ENCODE data around the gene WDR88. TPM values are rescaled to one million over a fixed set of nuclear protein-coding genes. Genes with fewer than 3 reads are reported as not detected.

The WDR88 gene
- total RNA-seq, 1 donor from 2014 or later: not detected

DNA sequence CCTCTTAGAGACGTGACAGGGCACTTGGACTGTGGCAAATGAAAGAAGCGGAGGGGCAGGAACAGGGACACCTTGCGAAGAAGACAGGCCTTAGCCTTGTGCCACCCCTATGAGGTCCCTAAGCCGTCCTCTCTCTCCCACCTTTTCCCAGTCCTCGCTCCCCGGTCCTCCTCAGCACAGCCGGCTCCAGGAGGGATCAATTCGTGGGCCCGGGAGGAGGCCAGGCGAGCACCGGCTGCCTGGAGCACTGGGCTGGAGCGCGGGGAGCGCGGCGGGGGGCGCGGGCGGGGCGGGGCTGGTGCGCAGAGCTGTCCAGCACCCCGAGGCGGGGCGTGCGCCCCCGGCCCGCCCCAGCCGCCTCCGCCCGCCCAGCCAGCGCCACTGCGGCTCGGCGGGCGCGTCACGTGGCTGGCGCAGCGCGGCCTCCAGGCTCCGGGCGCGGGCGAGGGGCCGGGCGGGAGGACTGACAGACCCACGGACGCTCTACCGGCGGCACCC is 62.0 kb downstream of the WDR88 start, which contains the start of gene LRP3:
LRP3 (plus strand) TSS at position 466 of the 498 bp plus-strand sequence. CDS start 456 bp downstream, outside the sequence.
- FAIRE-seq: no peak
- Mint-ChIP-seq H3K27ac (ENCODE audit: unreplicated experiment) (peak within 1 kb of the TSS; percentile 58), H3K36me3 (ENCODE audit: low read depth, unreplicated experiment) (peaks cover 3% of the 10 kb centered on the region), H3K9me3 (ENCODE audit: unreplicated experiment) (peaks cover 4% of the 10 kb centered on the region), H3K4me1 (ENCODE audit: low read depth, unreplicated experiment) (peaks cover 1% of the 10 kb centered on the region), H3K27me3 (ENCODE audit: low read depth, unreplicated experiment) (peaks cover 47% of the 10 kb centered on the region), H3K4me3 (ENCODE audit: unreplicated experiment) (peak within 1 kb of the TSS; percentile 84)
- DNase-seq (ENCODE audit: low read depth): no peak
- Histone ChIP-seq H3K27me3 (ENCODE audit: insufficient read depth, low read length) (peaks cover 4% of the 10 kb centered on the region), H3K9ac (ENCODE audit: low read length) (peak within 1 kb of the TSS; percentile 55), H2AFZ (ENCODE audit: low read depth, low read length) (peak within 1 kb of the TSS; percentile 56), H4K20me1 (ENCODE audit: insufficient read depth, low read length) (peaks cover 15% of the 10 kb centered on the region), H3K4me3 (ENCODE audit: insufficient read depth, low read depth, low read length) (peak within 1 kb of the TSS; percentile 52), H3K4me2 (ENCODE audit: low read length) (peak within 1 kb of the TSS; percentile 88), H3K27ac (ENCODE audit: low read depth, low read length) (no peak within 1 kb of the TSS), H3K4me1 (ENCODE audit: insufficient read depth, low read length) (peaks cover 4% of the 10 kb centered on the region), H3K36me3 (ENCODE audit: insufficient read depth, low read length) (no peaks in the 10 kb centered on the region), H3K9me3 (ENCODE audit: insufficient read depth, low read depth, low read length) (no peaks in the 10 kb centered on the region), H3K79me2 (ENCODE audit: insufficient read depth, low read length) (peaks cover 6% of the 10 kb centered on the region)
- TF ChIP-seq, protein P1, sequence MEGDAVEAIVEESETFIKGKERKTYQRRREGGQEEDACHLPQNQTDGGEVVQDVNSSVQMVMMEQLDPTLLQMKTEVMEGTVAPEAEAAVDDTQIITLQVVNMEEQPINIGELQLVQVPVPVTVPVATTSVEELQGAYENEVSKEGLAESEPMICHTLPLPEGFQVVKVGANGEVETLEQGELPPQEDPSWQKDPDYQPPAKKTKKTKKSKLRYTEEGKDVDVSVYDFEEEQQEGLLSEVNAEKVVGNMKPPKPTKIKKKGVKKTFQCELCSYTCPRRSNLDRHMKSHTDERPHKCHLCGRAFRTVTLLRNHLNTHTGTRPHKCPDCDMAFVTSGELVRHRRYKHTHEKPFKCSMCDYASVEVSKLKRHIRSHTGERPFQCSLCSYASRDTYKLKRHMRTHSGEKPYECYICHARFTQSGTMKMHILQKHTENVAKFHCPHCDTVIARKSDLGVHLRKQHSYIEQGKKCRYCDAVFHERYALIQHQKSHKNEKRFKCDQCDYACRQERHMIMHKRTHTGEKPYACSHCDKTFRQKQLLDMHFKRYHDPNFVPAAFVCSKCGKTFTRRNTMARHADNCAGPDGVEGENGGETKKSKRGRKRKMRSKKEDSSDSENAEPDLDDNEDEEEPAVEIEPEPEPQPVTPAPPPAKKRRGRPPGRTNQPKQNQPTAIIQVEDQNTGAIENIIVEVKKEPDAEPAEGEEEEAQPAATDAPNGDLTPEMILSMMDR (IDR thresholded peaks at IDR 0.05; ENCODE audit: insufficient read depth, low read depth, low read length): no peak
- TF ChIP-seq EZH2 (IDR thresholded peaks at IDR 0.05; ENCODE audit: insufficient read depth, low read length): no peak

DNA sequence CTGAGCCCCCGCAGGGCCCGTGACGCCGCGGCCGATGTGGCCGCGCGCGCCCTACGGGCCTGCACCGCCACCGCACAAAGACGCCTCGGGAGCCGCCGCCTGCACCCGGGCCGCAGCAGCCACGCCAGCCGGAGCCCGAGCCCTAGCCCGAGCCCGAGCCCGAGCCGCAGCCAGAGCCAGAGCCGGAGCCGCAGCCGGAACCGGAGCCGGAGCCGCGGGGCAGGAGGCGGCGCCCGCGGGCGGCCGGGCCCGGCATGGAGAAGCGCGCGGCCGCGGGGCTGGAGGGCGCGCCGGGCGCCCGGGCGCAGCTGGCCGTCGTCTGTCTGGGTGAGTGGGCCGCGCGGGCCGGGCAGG is 62.6 kb downstream of the WDR88 start:
- H3K27ac ChIP-seq (ENCODE audit: low read depth, low read length): no peak overlapping the region
- H3K36me3 Mint-ChIP-seq (ENCODE audit: low read depth, unreplicated experiment): peaks cover 3% of the 10 kb centered on the region

More for the DNA sequence above, 62.6 kb downstream of the WDR88 start:
- DNase-seq (ENCODE audit: low read depth) (no peak), FAIRE-seq (no peak)
- H3K9ac ChIP-seq (ENCODE audit: low read length): peak overlapping the region; percentile 55
- no peak for TF ChIP-seq EZH2 (IDR thresholded peaks at IDR 0.05; ENCODE audit: insufficient read depth, low read length)
- TF ChIP-seq, protein P1 (IDR thresholded peaks at IDR 0.05; ENCODE audit: insufficient read depth, low read depth, low read length): no peak
- H3K79me2 ChIP-seq (ENCODE audit: insufficient read depth, low read length): peaks cover 6% of the 10 kb centered on the region
- H3K27me3 ChIP-seq (ENCODE audit: insufficient read depth, low read length): peaks cover 4% of the 10 kb centered on the region
- H3K4me3 Mint-ChIP-seq (ENCODE audit: unreplicated experiment): no peak overlapping the region
- H4K20me1 ChIP-seq (ENCODE audit: insufficient read depth, low read length): peaks cover 16% of the 10 kb centered on the region
- peak overlapping the region; percentile 88 for H3K4me2 ChIP-seq (ENCODE audit: low read length)
- H3K9me3 Mint-ChIP-seq (ENCODE audit: unreplicated experiment): peaks cover 4% of the 10 kb centered on the region
- no peak overlapping the region for H3K27ac Mint-ChIP-seq (ENCODE audit: unreplicated experiment)
- H3K9me3 ChIP-seq (ENCODE audit: insufficient read depth, low read depth, low read length): no peaks in the 10 kb centered on the region
- H3K36me3 ChIP-seq (ENCODE audit: insufficient read depth, low read length): no peaks in the 10 kb centered on the region
- peaks cover 49% of the 10 kb centered on the region for H3K27me3 Mint-ChIP-seq (ENCODE audit: low read depth, unreplicated experiment)
- H2AFZ ChIP-seq (ENCODE audit: low read depth, low read length): no peak overlapping the region
- H3K4me3 ChIP-seq (ENCODE audit: insufficient read depth, low read depth, low read length): peak overlapping the region; percentile 52
- H3K4me1 Mint-ChIP-seq (ENCODE audit: low read depth, unreplicated experiment): peaks cover 1% of the 10 kb centered on the region
- peaks cover 4% of the 10 kb centered on the region for H3K4me1 ChIP-seq (ENCODE audit: insufficient read depth, low read length)

All from astrocyte (in vitro differentiated cells and primary cell).